ENCODE measurements around the gene GRID2. TPM values are rescaled to one million over a fixed set of nuclear protein-coding genes. Genes with fewer than 3 reads are reported as not detected.

Gene GRID2
- total and polyA plus RNA-seq, 2 of the 13 experiments (the other 11 are each of a cell fraction or from before 2014, with no cell fraction given), result not detected

DNA sequence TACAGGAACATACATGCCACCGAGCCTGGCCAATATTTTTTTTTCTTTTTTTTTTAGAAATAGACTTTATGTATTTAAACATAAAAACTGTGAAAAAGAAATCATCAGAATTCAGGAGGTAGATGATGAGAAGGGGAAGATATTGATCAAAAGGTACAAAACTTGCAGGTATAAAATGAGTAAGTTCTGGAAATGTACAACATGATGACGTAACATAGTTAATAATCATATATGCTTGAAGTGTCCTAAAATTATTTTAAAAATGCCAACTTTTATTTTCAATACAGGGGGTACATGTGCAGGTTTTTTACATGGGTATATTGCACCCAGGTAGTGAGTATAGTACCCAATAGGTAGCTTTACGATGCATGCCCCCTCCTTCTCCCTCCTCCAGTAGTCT lies 337.6 kb downstream of the GRID2 start:
- no peak overlapping the region for H3K4me3 ChIP-seq (replicated peaks in 1 of 3; ENCODE audit: insufficient read depth in 1 of 3, low read depth in 2 of 3, low read length in 3 of 3)
- H3K27me3 ChIP-seq (ENCODE audit: control insufficient read depth in 1 of 2, insufficient read depth in 2 of 2, low read length in 2 of 2), result no peaks in the 10 kb centered on the region
- no TSS peak for BruUV-seq (replicated peaks)
- intact Hi-C loops (cut with micrococcal nuclease; ENCODE audit: unreplicated experiment) (no loop called here), in situ Hi-C loops (cut with HindIII; ENCODE audit: extremely low pct_ligation_motif_present, low pct_unique_long_range_greater_than_20kb) (no loop called here)
- no peak for ATAC-seq
- H3K36me3 ChIP-seq (replicated peaks in 1 of 2; ENCODE audit: control insufficient read depth in 1 of 2, insufficient read depth in 2 of 2, low read length in 2 of 2), result no peaks in the 10 kb centered on the region
- ChIA-PET POLR2A (no interaction called here), CTCF (ENCODE audit: low intra/inter-chr PET ratio, low total read pairs) (no interaction called here)
- H3K9me3 ChIP-seq (ENCODE audit: low read length), result no peaks in the 10 kb centered on the region
- H2AFZ ChIP-seq (ENCODE audit: low read length), result no peak overlapping the region
- no peaks in the 10 kb centered on the region for H3K79me2 ChIP-seq (ENCODE audit: insufficient read depth, low read length)
- no peak overlapping the region for H3K27ac ChIP-seq (ENCODE audit: extremely low read length, insufficient read depth, low read length)
- H3K4me1 ChIP-seq (ENCODE audit: insufficient read depth, low read length), result no peaks in the 10 kb centered on the region
- H3K4me2 ChIP-seq (ENCODE audit: low read depth, low read length), result no peak overlapping the region
- TF ChIP-seq CREB1 (IDR thresholded peaks at IDR 0.05) (peak; percentile 72), CREB1 (CRISPR knock-in tag; IDR thresholded peaks at IDR 0.05) (no peak), EEA1 (CRISPR knock-in tag; IDR thresholded peaks at IDR 0.05; ENCODE audit: borderline replicate concordance) (no peak), ATAD3A (CRISPR knock-in tag; IDR thresholded peaks at IDR 0.05) (no peak), ELF4 (CRISPR knock-in tag; IDR thresholded peaks at IDR 0.05; ENCODE audit: borderline replicate concordance) (no peak), ATF7 (IDR thresholded peaks at IDR 0.05) (peak; percentile 81), ATF7 (CRISPR knock-in tag; IDR thresholded peaks at IDR 0.05) (no peak)
- TF ChIP-seq, protein P1, sequence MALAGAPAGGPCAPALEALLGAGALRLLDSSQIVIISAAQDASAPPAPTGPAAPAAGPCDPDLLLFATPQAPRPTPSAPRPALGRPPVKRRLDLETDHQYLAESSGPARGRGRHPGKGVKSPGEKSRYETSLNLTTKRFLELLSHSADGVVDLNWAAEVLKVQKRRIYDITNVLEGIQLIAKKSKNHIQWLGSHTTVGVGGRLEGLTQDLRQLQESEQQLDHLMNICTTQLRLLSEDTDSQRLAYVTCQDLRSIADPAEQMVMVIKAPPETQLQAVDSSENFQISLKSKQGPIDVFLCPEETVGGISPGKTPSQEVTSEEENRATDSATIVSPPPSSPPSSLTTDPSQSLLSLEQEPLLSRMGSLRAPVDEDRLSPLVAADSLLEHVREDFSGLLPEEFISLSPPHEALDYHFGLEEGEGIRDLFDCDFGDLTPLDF (CRISPR knock-in tag; IDR thresholded peaks at IDR 0.05), result no peak
- TF ChIP-seq, protein P2, sequence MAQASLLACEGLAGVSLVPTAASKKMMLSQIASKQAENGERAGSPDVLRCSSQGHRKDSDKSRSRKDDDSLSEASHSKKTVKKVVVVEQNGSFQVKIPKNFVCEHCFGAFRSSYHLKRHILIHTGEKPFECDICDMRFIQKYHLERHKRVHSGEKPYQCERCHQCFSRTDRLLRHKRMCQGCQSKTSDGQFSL (CRISPR knock-in tag; IDR thresholded peaks at IDR 0.05), result no peak
- no peak for DNase-seq (ENCODE audit: low spot score)
- H4K20me1 ChIP-seq (ENCODE audit: insufficient read depth, low read length), result no peaks in the 10 kb centered on the region
- no peak for FAIRE-seq
- no peak overlapping the region for H3K9ac ChIP-seq (ENCODE audit: insufficient read depth, low read depth, low read length)
- 10% methylated on average over 3 of the region's 3 CpGs for WGBS (ENCODE audit: low lambda C conversion rate)

DNA sequence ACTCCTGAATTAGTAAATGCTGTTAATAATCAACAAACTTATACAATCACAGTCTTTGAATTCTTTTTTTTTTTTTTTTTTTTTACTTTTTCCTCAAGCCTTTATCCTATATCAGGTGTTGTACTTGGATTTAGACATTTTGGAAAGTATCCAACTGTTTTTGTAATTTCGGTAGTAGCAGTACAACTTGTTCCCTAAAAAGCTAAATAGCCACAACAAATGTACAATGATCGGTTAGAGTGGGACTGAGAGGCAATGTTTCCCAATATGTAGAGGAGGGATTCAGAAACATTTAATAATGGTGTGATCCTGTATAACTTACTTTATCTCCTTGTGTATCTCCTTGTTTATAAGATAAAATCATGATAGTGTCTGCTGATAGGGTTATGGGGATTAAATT lies 343.1 kb downstream of the GRID2 start:
- H2AFZ ChIP-seq (ENCODE audit: low read length), result no peak overlapping the region
- no peaks in the 10 kb centered on the region for H3K27me3 ChIP-seq (ENCODE audit: control insufficient read depth in 1 of 2, insufficient read depth in 2 of 2, low read length in 2 of 2)
- WGBS (ENCODE audit: low lambda C conversion rate), result under 1% methylated on average over 2 of the region's 2 CpGs
- H3K27ac ChIP-seq (ENCODE audit: extremely low read length, insufficient read depth, low read length), result no peak overlapping the region
- intact Hi-C loops (cut with micrococcal nuclease; ENCODE audit: unreplicated experiment), result no loop called here
- TF ChIP-seq ASH2L (IDR thresholded peaks at IDR 0.05; ENCODE audit: insufficient read length, low read depth, low read length), result no peak
- no peak for TF ChIP-seq ZNF773 (CRISPR knock-in tag; IDR thresholded peaks at IDR 0.05; ENCODE audit: borderline replicate concordance)
- no peak for FAIRE-seq
- H3K4me1 ChIP-seq (ENCODE audit: insufficient read depth, low read length), result no peaks in the 10 kb centered on the region
- no peaks in the 10 kb centered on the region for H3K36me3 ChIP-seq (replicated peaks in 1 of 2; ENCODE audit: control insufficient read depth in 1 of 2, insufficient read depth in 2 of 2, low read length in 2 of 2)
- no peak overlapping the region for H3K4me2 ChIP-seq (ENCODE audit: low read depth, low read length)
- ChIA-PET POLR2A (no interaction called here), CTCF (ENCODE audit: low intra/inter-chr PET ratio, low total read pairs) (no interaction called here)
- no peak for DNase-seq (ENCODE audit: low spot score)
- H3K9ac ChIP-seq (ENCODE audit: insufficient read depth, low read depth, low read length), result no peak overlapping the region
- no TSS peak for BruUV-seq (replicated peaks)
- in situ Hi-C loops (cut with HindIII; ENCODE audit: extremely low pct_ligation_motif_present, low pct_unique_long_range_greater_than_20kb), result no loop called here
- no peaks in the 10 kb centered on the region for H3K79me2 ChIP-seq (ENCODE audit: insufficient read depth, low read length)
- no peak for ATAC-seq
- H3K4me3 ChIP-seq (replicated peaks in 1 of 3; ENCODE audit: insufficient read depth in 1 of 3, low read depth in 2 of 3, low read length in 3 of 3), result no peak overlapping the region
- no peaks in the 10 kb centered on the region for H4K20me1 ChIP-seq (ENCODE audit: insufficient read depth, low read length)
- H3K9me3 ChIP-seq (ENCODE audit: low read length), result no peaks in the 10 kb centered on the region

Data from HepG2 (cell line).